B cell (primary cell): ENCODE data around the gene ADAM23. TPM values are rescaled to one million over a fixed set of nuclear protein-coding genes. Genes with fewer than 3 reads are reported as not detected.
A peak's percentile ranks its signal among the peaks of the same experiment; 100 is the strongest.

ENCODE experiments used
- ATAC-seq: fragments of 200-7000 bp; cut with Tn5 transposase; one replicate; pipeline ENCODE4 v1.10.0; 2021; ENCODE audit warnings: low read depth, mild to moderate bottlenecking, moderate number of reproducible peaks, moderate library complexity
- CTCF ChIA-PET: fragments of 350-600 bp; sonication (Branson Sonifier 250); formaldehyde crosslinking; loops from one replicate; lab custom pipeline; 2021; ENCODE audit warnings: antibody characterized with exemption, inconsistent platforms; lab: Charles Lee
- POLR2A ChIA-PET: fragments of 350-600 bp; sonication (Branson Sonifier 250); formaldehyde crosslinking; loops from one replicate; lab custom pipeline; 2021; ENCODE audit warnings: antibody characterized with exemption; lab: Charles Lee
- DNase-seq: peaks from one replicate; pipeline ENCODE4 v3.0.0; 2013
- H2AFZ ChIP-seq: 2 replicates; pipeline ENCODE4 v1.6.1; 2012; ENCODE audit warnings: mild to moderate bottlenecking, low read depth, low read length; ENCODE audit not compliant: insufficient read depth, poor library complexity, severe bottlenecking
- H3K27ac ChIP-seq, 2 donors: 1 replicate in 1 of 2; 2 replicates in 1 of 2; pipeline ENCODE4 v1.5.1; 2012 to 2013; ENCODE audit warnings: low read length in 2 of 2, mild to moderate bottlenecking in 2 of 2, moderate library complexity in 1 of 2
- H3K27me3 ChIP-seq, 4 experiments: fragments of 200-600 bp in 1 of 4; sonication (generic) in 1 of 4; replicated peaks in 1 of 4; 1 replicate in 2 of 4; 2 replicates in 2 of 4; pipeline versions ENCODE4 v1.6.1 to v1.7.0; 2013 to 2016; ENCODE audit warnings: low read length in 3 of 4, mild to moderate bottlenecking in 2 of 4, mixed read lengths in 1 of 4, moderate library complexity in 1 of 4; ENCODE audit not compliant: insufficient read depth in 4 of 4, control insufficient read depth in 3 of 4; ENCODE audit errors: control extremely low read depth in 1 of 4
- H3K36me3 ChIP-seq, 2 experiments: replicated peaks in 1 of 2; 1 replicate in 1 of 2; 2 replicates in 1 of 2; pipeline versions ENCODE4 v1.6.1 to v1.7.1; 2013; ENCODE audit warnings: low read length in 1 of 2; ENCODE audit not compliant: insufficient read depth in 2 of 2, control insufficient read depth in 1 of 2; ENCODE audit errors: control extremely low read depth in 1 of 2, extremely low read depth in 1 of 2
- H3K4me1 ChIP-seq, 2 donors: fragments of 200-600 bp in 1 of 2; sonication (generic) in 1 of 2; 1 replicate in 1 of 2; 2 replicates in 1 of 2; pipeline versions ENCODE4 v1.5.1 to v1.6.1; 2013 to 2017; ENCODE audit warnings: low read length in 2 of 2; ENCODE audit not compliant: control insufficient read depth in 2 of 2, insufficient read depth in 2 of 2
- H3K4me2 ChIP-seq: replicated peaks from 2 replicates; pipeline ENCODE3; 2012; ENCODE audit warnings: mild to moderate bottlenecking, low read depth, low read length; ENCODE audit not compliant: poor library complexity, severe bottlenecking
- H3K4me3 ChIP-seq, 5 experiments: fragments of 200-600 bp in 1 of 5; sonication (generic) in 1 of 5; 1 replicate in 3 of 5; 2 replicates in 2 of 5; pipeline versions ENCODE4 v1.5.1 to v1.7.0; 2011 to 2016; ENCODE audit warnings: low read length in 4 of 5, mild to moderate bottlenecking in 4 of 5, low read depth in 2 of 5, control low read depth in 1 of 5, moderate library complexity in 1 of 5; ENCODE audit not compliant: insufficient read depth in 1 of 5; ENCODE audit errors: control extremely low read depth in 1 of 5, extremely low read depth in 1 of 5
- H3K79me2 ChIP-seq: fragments of 200-600 bp; sonication (generic); one replicate; pipeline ENCODE4 v1.6.0; 2016; ENCODE audit warnings: low read length; ENCODE audit not compliant: control insufficient read depth, insufficient read depth
- H3K9ac ChIP-seq: fragments of 200-600 bp; sonication (generic); 2 replicates; pipeline ENCODE4 v1.6.1; 2017; ENCODE audit warnings: mild to moderate bottlenecking, low read length, moderate library complexity
- H3K9me3 ChIP-seq, 3 donors: one replicate each; pipeline versions ENCODE4 v1.6.1 to v1.7.1; 2013; ENCODE audit warnings: low read length in 2 of 3; ENCODE audit not compliant: control insufficient read depth in 2 of 3, insufficient read depth in 1 of 3; ENCODE audit errors: control extremely low read depth in 1 of 3
- H4K20me1 ChIP-seq: 2 replicates; pipeline ENCODE4 v1.6.0; 2012; ENCODE audit warnings: mild to moderate bottlenecking, low read length; ENCODE audit not compliant: insufficient read depth, control insufficient read depth, poor library complexity, severe bottlenecking
- H3K27ac Mint-ChIP-seq: one replicate; pipeline ENCODE4 v1.8.0; 2021; ENCODE audit warnings: mixed read lengths
- H3K27me3 Mint-ChIP-seq: one replicate; pipeline ENCODE4 v1.8.0; 2021; ENCODE audit warnings: mixed read lengths
- H3K4me1 Mint-ChIP-seq: one replicate; pipeline ENCODE4 v1.8.0; 2021; ENCODE audit warnings: mixed read lengths
- H3K4me3 Mint-ChIP-seq: one replicate; pipeline ENCODE4 v1.8.0; 2021; ENCODE audit warnings: mixed read lengths
- H3K9me3 Mint-ChIP-seq: one replicate; pipeline ENCODE4 v1.8.0; 2022; ENCODE audit warnings: mixed read lengths; ENCODE audit not compliant: insufficient read depth
- CTCF ChIP-seq: fragments of 200-600 bp; IDR thresholded peaks from one replicate; pipeline ENCODE4 v1.8.0; 2022; ENCODE audit warnings: antibody characterized with exemption, mild to moderate bottlenecking
- EZH2 ChIP-seq: IDR thresholded peaks from 2 replicates; pipeline ENCODE4 v1.6.1; 2012; ENCODE audit warnings: borderline replicate concordance, low read depth, mild to moderate bottlenecking, moderate library complexity, low read length; ENCODE audit not compliant: insufficient read depth, poor library complexity, severe bottlenecking
- WGBS: methylation state at CpG from one replicate; pipeline ENCODE4 v1.1.5; 2013; ENCODE audit warnings: missing lambda C conversion rate; ENCODE audit not compliant: insufficient coverage; 5-methylcytosine and 5-hydroxymethylcytosine counted together
- intact Hi-C: fragments of 100-400 bp; cut with micrococcal nuclease; formaldehyde crosslinking; loops from one replicate; pipeline ENCODE4 v1.10.0; 2022
- polyA plus RNA-seq: library from polyadenylated mRNA; depleted of rRNA; stranded (reverse); fragments of >200 nt; gene quantifications from 2 replicates; pipeline ENCODE4 v1.2.3, GENCODE V29; 2012
- total RNA-seq, 2 donors: library from RNA; stranded (reverse); fragments of 120-200 nt in 1 of 2; gene quantifications; 1 replicate in 1 of 2; 2 replicates in 1 of 2; pipeline versions ENCODE4 v1.2.3 to v1.2.4, GENCODE V29; 2013 to 2022

ADAM23 gene
- total and polyA plus RNA-seq, 2 donors (not counting 1 experiment from before 2014, with no cell fraction given), result 0.78 to 1.7 TPM

- Histone ChIP-seq H4K20me1 (no peaks in the 10 kb centered on the region), H3K27me3 (no peaks in the 10 kb centered on the region), H3K27ac (no peak overlapping the region), H3K79me2 (no peaks in the 10 kb centered on the region), H3K9me3 (peaks cover 0 to 8% (median 0%) of the 10 kb centered on the region in 3 donors), H3K4me1 (peaks cover 3 to 7% of the 10 kb centered on the region in 2 donors), H3K4me2 (no peak overlapping the region), H3K36me3 (no peaks in the 10 kb centered on the region), H3K9ac (no peak overlapping the region), H3K4me3 (no peak overlapping the region), H2AFZ (no peak overlapping the region)
- TF ChIP-seq CTCF, result no peak
- no peak for TF ChIP-seq EZH2
- Mint-ChIP-seq H3K9me3 (no peaks in the 10 kb centered on the region), H3K4me1 (peaks cover 10% of the 10 kb centered on the region), H3K4me3 (peak overlapping the region; percentile 27), H3K27ac (peak overlapping the region; percentile 38), H3K27me3 (peaks cover 6% of the 10 kb centered on the region)
- POLR2A ChIA-PET, result no interaction called here
- CTCF ChIA-PET, result no interaction called here
- ATAC-seq, result peak; percentile 45
- intact Hi-C loops, result no loop called here
- DNase-seq, result peak; percentile 17
- 80% methylated on average over 6 of the region's 11 CpGs for WGBS
Measured at GRCh38 chr2:206408323-206409320, 34.7 kb upstream of the ADAM23 start.

- H3K27me3 ChIP-seq, result no peaks in the 10 kb centered on the region
- Mint-ChIP-seq H3K27me3 (peaks cover 11% of the 10 kb centered on the region), H3K4me3 (no peak overlapping the region), H3K27ac (no peak overlapping the region), H3K9me3 (no peaks in the 10 kb centered on the region), H3K4me1 (peaks cover 10% of the 10 kb centered on the region)
- DNase-seq (no peak), ATAC-seq (no peak)
- H3K9ac ChIP-seq, result no peak overlapping the region
- POLR2A ChIA-PET, result no interaction called here
- no peak overlapping the region for H2AFZ ChIP-seq
- H3K36me3 ChIP-seq, result no peaks in the 10 kb centered on the region
- H3K9me3 ChIP-seq, result peaks cover 0 to 8% (median 0%) of the 10 kb centered on the region in 3 donors
- H3K27ac ChIP-seq, result no peak overlapping the region
- no peak overlapping the region for H3K4me3 ChIP-seq
- intact Hi-C loops, result no loop called here
- H3K4me2 ChIP-seq, result no peak overlapping the region
- H3K79me2 ChIP-seq, result no peaks in the 10 kb centered on the region
- peaks cover 3 to 7% of the 10 kb centered on the region in 2 donors for H3K4me1 ChIP-seq
- WGBS, result 97% methylated on average over 23 of the region's 26 CpGs
- TF ChIP-seq CTCF, result no peak
- no peak for TF ChIP-seq EZH2
- H4K20me1 ChIP-seq, result no peaks in the 10 kb centered on the region
- CTCF ChIA-PET, result no interaction called here
Measured at GRCh38 chr2:206410714-206411113, 32.6 kb upstream of the ADAM23 start.
